ENCODE measurements around the gene ARHGAP24. TPM values are rescaled to one million over a fixed set of nuclear protein-coding genes. Genes with fewer than 3 reads are reported as not detected.

Gene ARHGAP24
- total RNA-seq, 4 donors from 2014 or later: 17.8 to 65.2 (median 27.2) TPM

- TF ChIP-seq POLR2A (IDR thresholded peaks at IDR 0.05): no peak
- TF ChIP-seq EP300 (IDR thresholded peaks at IDR 0.05): no peak
- no peak for TF ChIP-seq CTCF (IDR thresholded peaks at IDR 0.05)
- no peak for TF ChIP-seq POLR2AphosphoS5 (IDR thresholded peaks at IDR 0.05)
- H3K4me3 ChIP-seq: no peak overlapping the region
- H3K27ac ChIP-seq: peak overlapping the region; percentile 56
- no peaks in the 10 kb centered on the region for H3K27me3 ChIP-seq
- no peaks in the 10 kb centered on the region for H3K9me3 ChIP-seq
- peaks cover 28% of the 10 kb centered on the region for H3K4me1 ChIP-seq
- no peaks in the 10 kb centered on the region for H3K36me3 ChIP-seq
- WGBS: 74% methylated on average over 3 of the region's 3 CpGs
- no peak for DNase-seq (ENCODE audit: low spot score in 2 of 2)
Observed at GRCh38 chr4:85570388-85570787, 95.4 kb downstream of the ARHGAP24 start.

GRCh38 chr4:85571008-85571407 is 96.1 kb downstream of the ARHGAP24 start:
- no peaks in the 10 kb centered on the region for H3K27me3 ChIP-seq
- no peak overlapping the region for H3K27ac ChIP-seq
- H3K4me1 ChIP-seq: peaks cover 28% of the 10 kb centered on the region
- no peaks in the 10 kb centered on the region for H3K36me3 ChIP-seq
- H3K9me3 ChIP-seq: no peaks in the 10 kb centered on the region
- TF ChIP-seq POLR2A (IDR thresholded peaks at IDR 0.05) (no peak), EP300 (IDR thresholded peaks at IDR 0.05) (no peak), POLR2AphosphoS5 (IDR thresholded peaks at IDR 0.05) (no peak), CTCF (IDR thresholded peaks at IDR 0.05) (no peak)
- H3K4me3 ChIP-seq: no peak overlapping the region
- DNase-seq (ENCODE audit: low spot score in 2 of 2): no peak

GRCh38 chr4:85573270-85573669 is 98.3 kb downstream of the ARHGAP24 start:
- 98% methylated on average over 1 of the region's 1 CpG for WGBS

GRCh38 chr4:85577307-85577706 is 102.4 kb downstream of the ARHGAP24 start:
- Histone ChIP-seq H3K36me3 (no peaks in the 10 kb centered on the region), H3K27me3 (no peaks in the 10 kb centered on the region), H3K9me3 (no peaks in the 10 kb centered on the region), H3K4me1 (no peaks in the 10 kb centered on the region), H3K4me3 (no peak overlapping the region), H3K27ac (no peak overlapping the region)
- DNase-seq (ENCODE audit: low spot score in 2 of 2): no peak
- TF ChIP-seq EP300 (IDR thresholded peaks at IDR 0.05): no peak
- TF ChIP-seq POLR2A (IDR thresholded peaks at IDR 0.05): no peak
- TF ChIP-seq CTCF (IDR thresholded peaks at IDR 0.05): no peak
- TF ChIP-seq POLR2AphosphoS5 (IDR thresholded peaks at IDR 0.05): no peak
- 70% methylated on average over 4 of the region's 4 CpGs for WGBS

More at GRCh38 chr4:85573270-85573669, 98.3 kb downstream of the ARHGAP24 start:
- DNase-seq (ENCODE audit: low spot score in 2 of 2): no peak
- no peak for TF ChIP-seq EP300 (IDR thresholded peaks at IDR 0.05)
- TF ChIP-seq CTCF (IDR thresholded peaks at IDR 0.05): no peak
- no peak for TF ChIP-seq POLR2A (IDR thresholded peaks at IDR 0.05)
- no peak for TF ChIP-seq POLR2AphosphoS5 (IDR thresholded peaks at IDR 0.05)
- peaks cover 15% of the 10 kb centered on the region for H3K4me1 ChIP-seq
- H3K27me3 ChIP-seq: no peaks in the 10 kb centered on the region
- no peak overlapping the region for H3K4me3 ChIP-seq
- no peaks in the 10 kb centered on the region for H3K36me3 ChIP-seq
- H3K9me3 ChIP-seq: no peaks in the 10 kb centered on the region
- no peak overlapping the region for H3K27ac ChIP-seq

- TF ChIP-seq CTCF (IDR thresholded peaks at IDR 0.05) (no peak), EP300 (IDR thresholded peaks at IDR 0.05) (no peak), POLR2A (IDR thresholded peaks at IDR 0.05) (no peak), POLR2AphosphoS5 (IDR thresholded peaks at IDR 0.05) (no peak)
- Histone ChIP-seq H3K27ac (no peak overlapping the region), H3K36me3 (no peaks in the 10 kb centered on the region), H3K4me3 (no peak overlapping the region), H3K9me3 (no peaks in the 10 kb centered on the region), H3K27me3 (no peaks in the 10 kb centered on the region), H3K4me1 (no peaks in the 10 kb centered on the region)
- 94% methylated on average over 2 of the region's 2 CpGs for WGBS
- DNase-seq (ENCODE audit: low spot score in 2 of 2): no peak
Observed at GRCh38 chr4:85579942-85580341, 105.0 kb downstream of the ARHGAP24 start.
